ENCODE results near the gene SPON2.

- TF ChIP-seq POLR2AphosphoS5 (IDR thresholded peaks at IDR 0.05) (no peak), CTCF (IDR thresholded peaks at IDR 0.05 in 8 of 11, conservative IDR thresholded peaks at IDR 0.05 in 3 of 11) (no peak), POLR2A (IDR thresholded peaks at IDR 0.05) (no peak)
Measured at GRCh38 chr4:1170976-1171310, 1.4 kb downstream of the SPON2 start.

Measured in spleen (tissue), 7 donors.